Cardiac fibroblast (primary cell): ENCODE measurements around the gene ASPDH.

Experiments used
- DNase-seq, 2 donors: peaks; one replicate each; pipeline versions ENCODE4 v3.0.0 to v3.0.0-alpha.2; 2010; ENCODE audit warnings: low read depth in 2 of 2
- H3K4me3 ChIP-seq, 2 donors: replicated peaks in 1 of 2; 1 replicate in 1 of 2; 2 replicates in 1 of 2; pipeline ENCODE4 v1.5.1; 2011; ENCODE audit warnings: low read depth in 2 of 2, low read length in 2 of 2, mild to moderate bottlenecking in 2 of 2, moderate library complexity in 1 of 2
- CTCF ChIP-seq: IDR thresholded peaks from one replicate; pipeline ENCODE4 v1.5.1; 2011; ENCODE audit warnings: low read depth, mild to moderate bottlenecking, low read length, inconsistent platforms

Gene ASPDH

GRCh38 chr19:50547385-50548190 lies 33.9 kb upstream of the ASPDH start:
- no peak overlapping the region for H3K4me3 ChIP-seq
- no peak for DNase-seq
- TF ChIP-seq CTCF: no peak

GRCh38 chr19:50546527-50547221 lies 33.0 kb upstream of the ASPDH start:
- no peak for DNase-seq
- H3K4me3 ChIP-seq: no peak overlapping the region
- TF ChIP-seq CTCF: no peak

- no peak for DNase-seq
- H3K4me3 ChIP-seq: no peak overlapping the region
- no peak for TF ChIP-seq CTCF
Measured at GRCh38 chr19:50542943-50543342, 29.2 kb upstream of the ASPDH start.

GRCh38 chr19:50537769-50538230 lies 24.1 kb upstream of the ASPDH start:
- peak; percentile 84 to 85 for DNase-seq
- no peak overlapping the region for H3K4me3 ChIP-seq
- peak; percentile 82 for TF ChIP-seq CTCF

- TF ChIP-seq CTCF: no peak
- H3K4me3 ChIP-seq: no peak overlapping the region
- no peak for DNase-seq
Measured at GRCh38 chr19:50537306-50537685, 23.6 kb upstream of the ASPDH start.

- no peak overlapping the region for H3K4me3 ChIP-seq
- no peak for DNase-seq
- TF ChIP-seq CTCF: no peak
Measured at GRCh38 chr19:50536662-50537305, 23.1 kb upstream of the ASPDH start.
